ENCODE data around the gene EBI3.

DNA sequence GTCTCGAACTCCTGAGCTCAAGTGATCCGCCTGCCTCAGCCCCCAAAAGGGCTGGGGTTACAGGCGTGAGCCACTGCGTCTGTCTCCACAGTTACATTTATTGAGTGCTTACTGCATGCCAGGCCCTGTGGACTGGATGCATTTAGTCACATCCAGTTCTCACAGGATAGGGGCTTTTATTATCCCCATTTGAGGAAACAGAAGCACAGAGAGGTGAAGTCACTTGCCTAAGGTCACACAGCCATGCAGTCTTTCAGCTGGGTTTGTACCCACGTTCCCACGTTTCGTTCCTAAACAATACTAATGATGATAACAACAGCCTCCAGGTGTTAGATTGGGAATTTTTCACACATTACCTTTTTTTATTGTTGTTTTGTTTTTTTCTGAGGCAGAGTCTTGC, 9.1 kb upstream of the EBI3 start:
- TF ChIP-seq, protein P1, sequence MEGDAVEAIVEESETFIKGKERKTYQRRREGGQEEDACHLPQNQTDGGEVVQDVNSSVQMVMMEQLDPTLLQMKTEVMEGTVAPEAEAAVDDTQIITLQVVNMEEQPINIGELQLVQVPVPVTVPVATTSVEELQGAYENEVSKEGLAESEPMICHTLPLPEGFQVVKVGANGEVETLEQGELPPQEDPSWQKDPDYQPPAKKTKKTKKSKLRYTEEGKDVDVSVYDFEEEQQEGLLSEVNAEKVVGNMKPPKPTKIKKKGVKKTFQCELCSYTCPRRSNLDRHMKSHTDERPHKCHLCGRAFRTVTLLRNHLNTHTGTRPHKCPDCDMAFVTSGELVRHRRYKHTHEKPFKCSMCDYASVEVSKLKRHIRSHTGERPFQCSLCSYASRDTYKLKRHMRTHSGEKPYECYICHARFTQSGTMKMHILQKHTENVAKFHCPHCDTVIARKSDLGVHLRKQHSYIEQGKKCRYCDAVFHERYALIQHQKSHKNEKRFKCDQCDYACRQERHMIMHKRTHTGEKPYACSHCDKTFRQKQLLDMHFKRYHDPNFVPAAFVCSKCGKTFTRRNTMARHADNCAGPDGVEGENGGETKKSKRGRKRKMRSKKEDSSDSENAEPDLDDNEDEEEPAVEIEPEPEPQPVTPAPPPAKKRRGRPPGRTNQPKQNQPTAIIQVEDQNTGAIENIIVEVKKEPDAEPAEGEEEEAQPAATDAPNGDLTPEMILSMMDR (conservative IDR thresholded peaks at IDR 0.05; ENCODE audit: low read depth, low read length), result no peak
- TF ChIP-seq EZH2phosphoT487 (IDR thresholded peaks at IDR 0.05; ENCODE audit: borderline replicate concordance, low read length) (no peak), EZH2 (IDR thresholded peaks at IDR 0.05; ENCODE audit: low read length, unreplicated experiment) (no peak)

All from PC-3 (cell line).